ENCODE results near the gene MSH3. TPM values are rescaled to one million over a fixed set of nuclear protein-coding genes. Genes with fewer than 3 reads are reported as not detected.

The MSH3 gene
- total RNA-seq, 2 experiments from 2014 or later, result 21.7 to 22.4 TPM

Other genes with a start within 250 kb of the MSH3 start
- 10 to 100 TPM in 1 of 2 experiments, 1 to 10 TPM in 1; 9.2 to 16.3 TPM for gene ZFYVE16, start 246.6 kb upstream of the MSH3 start, total RNA-seq
- gene FAM151B, start 166.6 kb upstream of the MSH3 start, total RNA-seq, result under 1 TPM; 0.10 to 0.42 TPM
- not detected for gene ANKRD34B, start 84.4 kb upstream of the MSH3 start, total RNA-seq
- gene DHFR, start 331 bp downstream of the MSH3 start, total RNA-seq, result 100 to 1,000 TPM in 1 of 2 experiments, 10 to 100 TPM in 1; 96.3 to 102 TPM